ENCODE results near the gene EMC1. TPM values are rescaled to one million over a fixed set of nuclear protein-coding genes. Genes with fewer than 3 reads are reported as not detected.
"Not testable (repeated sequence)": the region's sequence is repeated elsewhere in the genome, so short reads cannot be mapped to it uniquely, and the experiment has no call there.

The EMC1 gene
- total and polyA plus RNA-seq, 3 experiments from 2014 or later: 24.7 to 58.2 (median 57.0) TPM

- no peak overlapping the region for H3K4me3 Mint-ChIP-seq
- H3K9me3 ChIP-seq (ENCODE audit: low read length): no peaks in the 10 kb centered on the region
- no peaks in the 10 kb centered on the region for H3K27me3 ChIP-seq (ENCODE audit: insufficient read depth, low read length, poor library complexity, severe bottlenecking)
- H3K27ac ChIP-seq (ENCODE audit: low read depth, low read length): no peak overlapping the region
- peak overlapping the region in 6 of 8 donors; percentile 38 to 76 (median 65) for H3K27ac Mint-ChIP-seq
- H3K36me3 Mint-ChIP-seq: peaks cover 0 to 84% (median 22%) of the 10 kb centered on the region in 3 donors
- H3K4me3 ChIP-seq (ENCODE audit: low read length): no peak overlapping the region
- CTCF ChIA-PET: interaction anchor here (1.2 kb wide), 1 partner anchor 10 kb away, joined by 4 read pairs; the partner anchor contains the start of gene UBR4
- H3K36me3 ChIP-seq (ENCODE audit: insufficient read depth, low read length): peaks cover 60% of the 10 kb centered on the region
- H3K4me1 ChIP-seq (ENCODE audit: insufficient read depth, low read length): no peaks in the 10 kb centered on the region
- peaks cover 3 to 8% (median 7%) of the 10 kb centered on the region in 3 donors for H3K4me1 Mint-ChIP-seq
- DNase-seq: no peak
- POLR2A ChIA-PET: no interaction called here
- H3K9me3 Mint-ChIP-seq: no peaks in the 10 kb centered on the region
- no peaks in the 10 kb centered on the region for H3K27me3 Mint-ChIP-seq
These were observed 31.1 kb downstream of the EMC1 start for GRCh38 chr1:19220080-19220846.

GRCh38 chr1:19219451-19219850 is 31.9 kb downstream of the EMC1 start:
- peaks cover 57% of the 10 kb centered on the region for H3K36me3 ChIP-seq (ENCODE audit: insufficient read depth, low read length)
- H3K27ac ChIP-seq (ENCODE audit: low read depth, low read length): no peak overlapping the region
- H3K4me3 ChIP-seq (ENCODE audit: low read length): no peak overlapping the region
- no peaks in the 10 kb centered on the region for H3K9me3 Mint-ChIP-seq
- H3K4me1 ChIP-seq (ENCODE audit: insufficient read depth, low read length): no peaks in the 10 kb centered on the region
- no peaks in the 10 kb centered on the region for H3K9me3 ChIP-seq (ENCODE audit: low read length)
- ChIA-PET POLR2A (interaction anchor here (0.5 kb wide), 1 partner anchor 181 kb away, joined by 6 read pairs; no protein-coding TSS in a partner anchor), CTCF (interaction anchor here (1.2 kb wide), 1 partner anchor 9 kb away, joined by 4 read pairs; the partner anchor contains the start of gene UBR4)
- no peak overlapping the region for H3K4me3 Mint-ChIP-seq
- H3K27me3 Mint-ChIP-seq: no peaks in the 10 kb centered on the region
- no peaks in the 10 kb centered on the region for H3K27me3 ChIP-seq (ENCODE audit: insufficient read depth, low read length, poor library complexity, severe bottlenecking)
- peaks cover 7 to 11% (median 9%) of the 10 kb centered on the region in 3 donors for H3K4me1 Mint-ChIP-seq
- H3K36me3 Mint-ChIP-seq: peaks cover 0 to 79% (median 19%) of the 10 kb centered on the region in 3 donors
- no peak for DNase-seq
- H3K27ac Mint-ChIP-seq: peak overlapping the region in 2 of 8 donors; percentile 21 to 61

GRCh38 chr1:19216585-19216984 is 34.7 kb downstream of the EMC1 start:
- H3K4me1 Mint-ChIP-seq: peaks cover 21 to 36% (median 36%) of the 10 kb centered on the region in 3 donors
- H3K4me3 ChIP-seq (ENCODE audit: low read length); H3K4me3 Mint-ChIP-seq; H3K27ac ChIP-seq (ENCODE audit: low read depth, low read length); DNase-seq; H3K27me3 ChIP-seq (ENCODE audit: insufficient read depth, low read length, poor library complexity, severe bottlenecking); H3K9me3 Mint-ChIP-seq; POLR2A ChIA-PET; H3K27me3 Mint-ChIP-seq; H3K9me3 ChIP-seq (ENCODE audit: low read length): not testable (repeated sequence)
- H3K36me3 Mint-ChIP-seq: peaks cover 0 to 65% (median 12%) of the 10 kb centered on the region in 3 donors
- Histone ChIP-seq H3K36me3 (ENCODE audit: insufficient read depth, low read length) (peaks cover 29% of the 10 kb centered on the region), H3K4me1 (ENCODE audit: insufficient read depth, low read length) (peaks cover 13% of the 10 kb centered on the region)
- H3K27ac Mint-ChIP-seq: peak overlapping the region in 2 of 8 donors; percentile 6 to 69
- CTCF ChIA-PET: interaction anchor here (1.3 kb wide), 1 partner anchor 9 kb away, joined by 4 read pairs; no protein-coding TSS in a partner anchor

- Histone ChIP-seq H3K4me1 (ENCODE audit: insufficient read depth, low read length) (peaks cover 29% of the 10 kb centered on the region), H3K27ac (ENCODE audit: low read depth, low read length) (no peak overlapping the region), H3K4me3 (ENCODE audit: low read length) (no peak overlapping the region), H3K9me3 (ENCODE audit: low read length) (no peaks in the 10 kb centered on the region), H3K36me3 (ENCODE audit: insufficient read depth, low read length) (peaks cover 1% of the 10 kb centered on the region), H3K27me3 (ENCODE audit: insufficient read depth, low read length, poor library complexity, severe bottlenecking) (no peaks in the 10 kb centered on the region)
- H3K4me1 Mint-ChIP-seq: peaks cover 44 to 62% (median 61%) of the 10 kb centered on the region in 3 donors
- DNase-seq: no peak
- peak overlapping the region in 7 of 8 donors; percentile 0 to 95 (median 7) for H3K27ac Mint-ChIP-seq
- H3K4me3 Mint-ChIP-seq: no peak overlapping the region
- ChIA-PET CTCF (interaction anchor here (0.9 kb wide), 1 partner anchor 27 kb away, joined by 4 read pairs; no protein-coding TSS in a partner anchor), POLR2A (no interaction called here)
- no peaks in the 10 kb centered on the region for H3K9me3 Mint-ChIP-seq
- peaks cover 0 to 49% (median 2%) of the 10 kb centered on the region in 3 donors for H3K36me3 Mint-ChIP-seq
- peaks cover 0 to 2% of the 10 kb centered on the region in 2 donors for H3K27me3 Mint-ChIP-seq
These were observed 37.7 kb downstream of the EMC1 start for GRCh38 chr1:19213580-19213979.

GRCh38 chr1:19212167-19212566 is 39.2 kb downstream of the EMC1 start:
- Histone ChIP-seq H3K27ac (ENCODE audit: low read depth, low read length) (no peak overlapping the region), H3K27me3 (ENCODE audit: insufficient read depth, low read length, poor library complexity, severe bottlenecking) (no peaks in the 10 kb centered on the region), H3K9me3 (ENCODE audit: low read length) (no peaks in the 10 kb centered on the region), H3K4me1 (ENCODE audit: insufficient read depth, low read length) (peaks cover 41% of the 10 kb centered on the region), H3K4me3 (ENCODE audit: low read length) (no peak overlapping the region), H3K36me3 (ENCODE audit: insufficient read depth, low read length) (no peaks in the 10 kb centered on the region)
- POLR2A ChIA-PET: no interaction called here
- H3K27me3 Mint-ChIP-seq: peaks cover 0 to 2% of the 10 kb centered on the region in 2 donors
- no peak overlapping the region for H3K4me3 Mint-ChIP-seq
- DNase-seq: no peak
- peaks cover 0 to 37% (median 2%) of the 10 kb centered on the region in 3 donors for H3K36me3 Mint-ChIP-seq
- H3K9me3 Mint-ChIP-seq: no peaks in the 10 kb centered on the region
- CTCF ChIA-PET: no interaction called here
- peak overlapping the region; percentile 62 to 99 (median 77) for H3K27ac Mint-ChIP-seq
- H3K4me1 Mint-ChIP-seq: peaks cover 51 to 74% (median 73%) of the 10 kb centered on the region in 3 donors

- Histone ChIP-seq H3K27me3 (ENCODE audit: insufficient read depth, low read length, poor library complexity, severe bottlenecking) (no peaks in the 10 kb centered on the region), H3K4me1 (ENCODE audit: insufficient read depth, low read length) (peaks cover 50% of the 10 kb centered on the region), H3K9me3 (ENCODE audit: low read length) (no peaks in the 10 kb centered on the region), H3K27ac (ENCODE audit: low read depth, low read length) (peak overlapping the region; percentile 89), H3K36me3 (ENCODE audit: insufficient read depth, low read length) (no peaks in the 10 kb centered on the region), H3K4me3 (ENCODE audit: low read length) (peak overlapping the region; percentile 78)
- DNase-seq: no peak
- peaks cover 59 to 85% (median 83%) of the 10 kb centered on the region in 3 donors for H3K4me1 Mint-ChIP-seq
- ChIA-PET POLR2A (no interaction called here), CTCF (interaction anchor here (1.1 to 1.5 kb wide), 2 partner anchors 9 to 41 kb away, joined by 3 to 4 read pairs; partner anchors contain the start of genes EMC1 and MRTO4)
- peak overlapping the region; percentile 95 to 100 (median 99) for H3K27ac Mint-ChIP-seq
- peaks cover 0 to 2% of the 10 kb centered on the region in 2 donors for H3K27me3 Mint-ChIP-seq
- H3K9me3 Mint-ChIP-seq: no peaks in the 10 kb centered on the region
- peak overlapping the region; percentile 90 to 100 (median 93) for H3K4me3 Mint-ChIP-seq
- peaks cover 0 to 35% (median 8%) of the 10 kb centered on the region in 3 donors for H3K36me3 Mint-ChIP-seq
These were observed 40.4 kb downstream of the EMC1 start for GRCh38 chr1:19210772-19211549.

GRCh38 chr1:19209990-19210771 is 41.1 kb downstream of the EMC1 start, which contains the start of gene UBR4:
Gene UBR4 (minus strand): TSS chr1:19210266. CDS start chr1:19210248, 18 bp downstream.
- Mint-ChIP-seq H3K4me3 (peak within 1 kb of the TSS; percentile 90 to 100 (median 93)), H3K9me3 (no peaks in the 10 kb centered on the region), H3K4me1 (peaks cover 64 to 89% (median 87%) of the 10 kb centered on the region in 3 donors), H3K27me3 (peaks cover 0 to 2% of the 10 kb centered on the region in 2 donors), H3K36me3 (peaks cover 0 to 33% (median 9%) of the 10 kb centered on the region in 3 donors), H3K27ac (peak within 1 kb of the TSS; percentile 95 to 100 (median 99))
- DNase-seq: peak; percentile 95 to 97 (median 96)
- H3K27ac ChIP-seq (ENCODE audit: low read depth, low read length): peak within 1 kb of the TSS; percentile 89
- no peaks in the 10 kb centered on the region for H3K36me3 ChIP-seq (ENCODE audit: insufficient read depth, low read length)
- CTCF ChIA-PET: interaction anchor here (1.1 to 1.5 kb wide), 2 partner anchors 10 to 41 kb away, joined by 3 to 4 read pairs; partner anchors contain the start of genes EMC1 and MRTO4
- no peaks in the 10 kb centered on the region for H3K9me3 ChIP-seq (ENCODE audit: low read length)
- H3K27me3 ChIP-seq (ENCODE audit: insufficient read depth, low read length, poor library complexity, severe bottlenecking): no peaks in the 10 kb centered on the region
- peaks cover 50% of the 10 kb centered on the region for H3K4me1 ChIP-seq (ENCODE audit: insufficient read depth, low read length)
- peak within 1 kb of the TSS; percentile 78 for H3K4me3 ChIP-seq (ENCODE audit: low read length)
- POLR2A ChIA-PET: interaction anchor here (0.5 kb wide), 1 partner anchor 388 kb away, joined by 4 read pairs; no protein-coding TSS in a partner anchor
